GM18519 (cell line): ENCODE data around the gene SLC39A6.
A peak's percentile ranks its signal among the peaks of the same experiment; 100 is the strongest.
"Not testable (repeated sequence)": the region's sequence is repeated elsewhere in the genome, so short reads cannot be mapped to it uniquely, and the experiment has no call there.

ENCODE experiments used
- ATAC-seq: cut with Tn5 transposase; IDR thresholded peaks from one replicate; pipeline ENCODE4 v1.9.1; 2021; ENCODE audit warnings: mild to moderate bottlenecking, moderate library complexity; ENCODE audit not compliant: unreplicated experiment, low FRiP score

Gene SLC39A6, protein sequence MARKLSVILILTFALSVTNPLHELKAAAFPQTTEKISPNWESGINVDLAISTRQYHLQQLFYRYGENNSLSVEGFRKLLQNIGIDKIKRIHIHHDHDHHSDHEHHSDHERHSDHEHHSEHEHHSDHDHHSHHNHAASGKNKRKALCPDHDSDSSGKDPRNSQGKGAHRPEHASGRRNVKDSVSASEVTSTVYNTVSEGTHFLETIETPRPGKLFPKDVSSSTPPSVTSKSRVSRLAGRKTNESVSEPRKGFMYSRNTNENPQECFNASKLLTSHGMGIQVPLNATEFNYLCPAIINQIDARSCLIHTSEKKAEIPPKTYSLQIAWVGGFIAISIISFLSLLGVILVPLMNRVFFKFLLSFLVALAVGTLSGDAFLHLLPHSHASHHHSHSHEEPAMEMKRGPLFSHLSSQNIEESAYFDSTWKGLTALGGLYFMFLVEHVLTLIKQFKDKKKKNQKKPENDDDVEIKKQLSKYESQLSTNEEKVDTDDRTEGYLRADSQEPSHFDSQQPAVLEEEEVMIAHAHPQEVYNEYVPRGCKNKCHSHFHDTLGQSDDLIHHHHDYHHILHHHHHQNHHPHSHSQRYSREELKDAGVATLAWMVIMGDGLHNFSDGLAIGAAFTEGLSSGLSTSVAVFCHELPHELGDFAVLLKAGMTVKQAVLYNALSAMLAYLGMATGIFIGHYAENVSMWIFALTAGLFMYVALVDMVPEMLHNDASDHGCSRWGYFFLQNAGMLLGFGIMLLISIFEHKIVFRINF

DNA sequence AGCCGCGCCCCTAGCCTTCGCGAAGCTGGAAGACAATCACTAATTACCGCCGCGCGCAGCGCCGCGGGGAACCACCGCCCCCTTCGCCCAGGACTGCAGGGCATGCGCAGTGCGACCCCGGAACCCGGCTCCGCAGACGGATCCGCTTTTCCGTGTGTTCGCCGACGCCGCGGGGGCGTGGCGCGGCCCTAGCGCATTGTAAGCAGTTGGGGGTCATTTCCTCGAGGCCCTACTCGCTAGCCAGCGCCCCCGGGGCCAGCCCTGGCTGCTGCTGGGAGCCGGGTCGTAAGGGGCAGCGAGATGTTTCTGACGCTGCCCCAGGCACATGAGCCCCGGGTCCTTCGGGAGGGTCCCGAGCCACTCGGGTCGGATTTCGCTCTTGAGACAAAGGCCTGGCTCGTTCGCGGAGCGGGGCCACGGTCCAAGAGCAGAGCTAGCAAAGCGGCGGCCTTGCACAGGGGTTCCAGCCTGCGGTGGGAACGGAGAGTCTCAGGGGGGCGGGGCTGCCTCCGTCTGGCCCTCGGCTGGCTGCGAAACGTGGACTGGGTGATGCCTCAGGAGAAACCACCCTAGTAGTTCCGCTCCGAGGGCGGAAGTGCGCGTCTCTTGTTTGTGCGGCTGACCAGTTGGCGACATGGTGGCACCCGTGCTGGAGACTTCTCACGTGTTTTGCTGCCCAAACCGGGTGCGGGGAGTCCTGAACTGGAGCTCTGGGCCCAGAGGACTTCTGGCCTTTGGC lies at the start of gene SLC39A6, which contains the start of gene ELP2:
Gene SLC39A6 (minus strand): TSS at position 41 of the 739 bp plus-strand sequence. CDS start 2,333 bp downstream, outside the sequence.
Gene ELP2 (plus strand): TSS at position 600 of the 739 bp plus-strand sequence. CDS start 35 bp downstream, at position 635.
- peak; percentile 82 for ATAC-seq

- ATAC-seq = no peak
These were observed 48.8 kb upstream of the SLC39A6 start for GRCh38 chr18:36177913-36178312.

GRCh38 chr18:36176711-36177110 lies 47.6 kb upstream of the SLC39A6 start:
- ATAC-seq = no peak

GRCh38 chr18:36176177-36176584 lies 47.0 kb upstream of the SLC39A6 start:
- no peak for ATAC-seq

- ATAC-seq = no peak
These were observed 46.3 kb upstream of the SLC39A6 start for GRCh38 chr18:36175481-36175880.

GRCh38 chr18:36169938-36170337 lies 40.8 kb upstream of the SLC39A6 start:
- ATAC-seq = no peak

- not testable (repeated sequence) for ATAC-seq
These were observed 39.2 kb upstream of the SLC39A6 start for GRCh38 chr18:36168296-36168695.

DNA sequence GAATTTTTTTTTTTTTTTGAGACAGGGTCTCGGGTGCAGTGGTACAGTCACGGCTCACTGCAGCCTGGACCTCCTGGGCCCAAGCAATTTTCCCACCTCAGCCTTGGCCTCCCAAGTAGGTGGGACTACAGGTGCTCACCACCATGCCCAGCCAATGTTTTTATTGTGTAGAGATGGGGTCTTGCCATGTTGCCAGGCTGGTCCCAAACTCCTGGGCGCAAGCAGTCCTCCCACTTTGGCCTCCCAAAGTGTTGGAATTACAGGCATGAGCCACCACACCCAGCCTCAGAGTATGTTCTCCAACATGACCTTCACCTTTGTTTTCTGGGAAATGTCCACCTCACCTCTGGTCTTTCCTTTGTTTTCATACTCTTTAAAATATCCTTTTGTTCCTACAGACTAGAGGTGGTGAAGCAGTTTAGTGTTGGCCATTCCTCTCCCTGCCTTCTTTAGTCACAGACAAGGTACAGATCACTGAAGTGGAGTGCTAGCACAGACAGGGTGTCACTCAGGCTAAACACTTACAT lies 38.6 kb upstream of the SLC39A6 start:
- no peak for ATAC-seq

DNA sequence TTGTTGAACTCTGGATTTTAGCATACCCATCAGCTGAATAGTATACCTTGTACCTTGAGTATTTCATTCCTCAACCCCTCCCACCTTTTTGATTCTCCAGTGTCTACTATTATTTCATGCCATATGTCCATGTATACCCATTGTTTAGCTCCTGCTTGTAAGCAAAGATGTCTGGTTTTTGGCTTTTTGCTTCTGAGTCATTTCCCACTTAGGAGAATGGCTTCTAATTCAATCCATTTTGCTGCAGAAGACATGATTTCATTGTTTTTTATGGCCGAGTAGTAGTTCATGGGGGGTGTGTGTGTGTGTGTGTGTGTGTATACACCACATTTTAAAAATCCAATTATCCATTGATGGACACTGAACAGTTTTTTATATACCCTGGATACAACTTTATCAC lies 33.8 kb upstream of the SLC39A6 start:
- ATAC-seq = no peak

DNA sequence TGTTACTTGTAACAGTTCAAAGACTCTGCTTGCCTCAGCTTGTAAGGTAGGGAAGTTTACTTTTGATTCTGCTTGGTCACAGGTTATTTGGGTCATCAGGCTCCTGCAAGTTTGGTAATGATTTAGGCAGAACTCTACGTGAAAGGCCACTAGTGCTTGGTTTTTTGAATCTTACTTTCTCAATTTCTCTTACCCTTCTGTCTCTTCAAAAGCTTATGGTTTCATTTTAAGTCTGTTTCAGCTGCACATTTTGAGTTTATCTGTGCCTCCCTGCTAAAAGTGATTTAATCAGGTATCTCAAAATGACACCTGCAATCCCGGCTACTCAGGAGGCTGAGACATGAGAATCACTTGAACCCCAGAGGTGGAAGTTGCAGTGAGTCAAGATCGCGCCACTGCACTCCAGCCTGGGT lies 31.8 kb upstream of the SLC39A6 start:
- ATAC-seq = no peak

DNA sequence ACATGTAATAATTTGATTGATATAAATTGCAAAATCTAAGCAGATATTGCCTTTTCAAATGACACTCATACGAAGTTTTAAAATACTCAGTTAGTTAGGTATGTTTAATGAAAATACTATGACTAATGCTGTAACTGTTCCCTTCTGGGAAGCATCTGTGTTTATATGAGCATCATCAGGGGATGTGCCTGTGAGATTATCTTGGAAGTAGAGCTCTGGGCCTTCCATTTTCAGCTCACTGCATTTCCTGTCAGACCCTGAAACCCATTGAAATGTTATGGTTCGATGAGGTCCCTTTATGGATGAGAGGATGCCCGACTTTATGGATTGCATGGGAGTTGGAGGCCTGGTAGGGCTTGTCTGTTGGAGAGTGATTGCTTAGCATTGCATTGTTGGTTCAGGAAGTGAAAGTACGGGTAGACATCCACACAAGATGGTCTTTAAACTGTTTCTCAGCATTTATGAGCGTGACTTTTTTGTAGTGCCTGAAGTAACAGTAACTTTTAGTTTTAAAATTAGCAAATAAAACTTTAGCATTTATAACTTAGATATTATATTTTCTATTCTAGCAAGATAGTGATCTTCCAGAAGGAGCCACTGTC lies 29.2 kb upstream of the SLC39A6 start:
- ATAC-seq = no peak

GRCh38 chr18:36157441-36157840 lies 28.3 kb upstream of the SLC39A6 start:
- no peak for ATAC-seq

- ATAC-seq = no peak
These were observed 27.0 kb upstream of the SLC39A6 start for GRCh38 chr18:36155851-36156757.

- no peak for ATAC-seq
These were observed 24.6 kb upstream of the SLC39A6 start for GRCh38 chr18:36153771-36154170.

GRCh38 chr18:36153203-36153602 lies 24.1 kb upstream of the SLC39A6 start:
- no peak for ATAC-seq

DNA sequence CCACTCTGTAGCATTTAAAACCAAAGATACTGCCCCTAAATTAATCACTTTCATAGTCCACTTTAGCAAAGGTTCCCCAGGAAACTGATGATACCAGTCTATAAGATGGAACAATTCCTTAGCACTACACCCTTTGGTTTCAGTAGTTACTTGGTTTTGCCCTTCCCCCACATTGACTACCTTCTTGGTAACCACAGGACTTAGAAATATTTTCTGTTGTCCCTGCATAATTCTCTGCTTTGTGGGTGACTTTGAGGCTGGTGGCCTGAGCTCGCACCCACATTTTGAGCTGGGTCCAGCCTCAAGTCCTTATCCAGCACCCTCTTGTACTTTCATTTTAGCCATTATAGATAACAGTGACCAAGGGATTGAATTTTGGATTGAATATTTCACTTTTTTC lies 23.6 kb upstream of the SLC39A6 start:
- no peak for ATAC-seq

DNA sequence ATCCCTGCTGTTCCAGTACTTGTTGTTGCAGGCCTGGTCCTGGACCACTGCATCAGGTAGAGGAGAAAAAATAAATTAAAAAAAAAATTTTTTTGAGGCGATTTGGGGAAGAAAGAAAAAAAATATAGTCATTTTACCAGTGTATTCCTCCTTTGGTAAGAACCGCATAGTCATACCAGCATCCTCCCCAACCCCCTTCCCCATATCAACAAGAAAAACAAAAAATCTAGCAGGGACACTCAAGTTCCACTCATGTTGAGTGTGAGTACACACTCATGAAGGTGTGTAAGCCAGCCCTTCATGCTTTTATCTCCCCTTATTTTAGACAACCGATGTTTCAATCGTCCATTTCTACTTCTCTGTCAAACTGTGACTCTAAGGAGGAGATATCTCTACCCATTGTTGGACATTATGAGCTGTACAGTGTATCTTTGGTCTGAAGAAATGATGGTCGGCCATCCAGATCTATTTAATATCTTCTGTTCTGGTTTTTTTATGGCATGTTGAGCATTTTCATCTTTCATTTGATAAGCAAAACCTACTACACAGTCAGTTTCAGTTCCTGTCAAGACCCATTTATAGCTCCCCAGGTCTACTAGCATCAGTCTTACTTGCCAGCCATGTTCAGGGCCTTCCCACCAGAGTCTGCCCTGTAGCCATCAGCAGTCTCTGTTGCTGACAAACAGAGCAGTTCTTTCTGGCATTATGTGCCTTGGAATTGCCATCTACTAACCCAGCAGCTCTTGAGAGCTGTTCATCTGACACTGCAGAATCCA lies 20.6 kb upstream of the SLC39A6 start:
- ATAC-seq = peak; percentile 98

- ATAC-seq = no peak
These were observed 14.3 kb upstream of the SLC39A6 start for GRCh38 chr18:36143391-36143790.
